GM12865 (cell line): ENCODE measurements around the gene KCNQ2.

ENCODE experiments used
- DNase-seq: peaks from one replicate; pipeline ENCODE4 v3.0.0; 2010; ENCODE audit warnings: low read depth
- H3K4me3 ChIP-seq: 2 replicates; pipeline ENCODE4 v1.5.1; 2011; ENCODE audit warnings: mild to moderate bottlenecking, low read depth, low read length, control low read depth
- CTCF ChIP-seq: IDR thresholded peaks from 2 replicates; pipeline ENCODE4 v1.5.1; 2011; ENCODE audit warnings: low read length, control low read depth, low read depth, inconsistent platforms; ENCODE audit not compliant: insufficient read depth; ENCODE audit errors: missing control alignments

The KCNQ2 gene

GRCh38 chr20:63357921-63358905 lies 114.2 kb downstream of the KCNQ2 start:
- no peak for DNase-seq
- H3K4me3 ChIP-seq: no peak overlapping the region
- no peak for TF ChIP-seq CTCF

GRCh38 chr20:63356931-63357879 lies 115.2 kb downstream of the KCNQ2 start:
- no peak for DNase-seq
- TF ChIP-seq CTCF: no peak
- no peak overlapping the region for H3K4me3 ChIP-seq

GRCh38 chr20:63356511-63356910 lies 115.9 kb downstream of the KCNQ2 start:
- no peak for TF ChIP-seq CTCF
- DNase-seq: no peak
- H3K4me3 ChIP-seq: no peak overlapping the region

- no peak for TF ChIP-seq CTCF
- no peak for DNase-seq
- H3K4me3 ChIP-seq: no peak overlapping the region
Observed at GRCh38 chr20:63355781-63356295, 116.6 kb downstream of the KCNQ2 start.

- no peak overlapping the region for H3K4me3 ChIP-seq
- DNase-seq: no peak
- no peak for TF ChIP-seq CTCF
Observed at GRCh38 chr20:63354636-63355350, 117.7 kb downstream of the KCNQ2 start.

GRCh38 chr20:63352811-63353221 lies 119.6 kb downstream of the KCNQ2 start:
- DNase-seq: no peak
- H3K4me3 ChIP-seq: no peak overlapping the region
- TF ChIP-seq CTCF: no peak
